ENCODE measurements around the gene CTAGE1.
"Not testable (repeated sequence)": the region's sequence is repeated elsewhere in the genome, so short reads cannot be mapped to it uniquely, and the experiment has no call there.

CTAGE1 gene, protein sequence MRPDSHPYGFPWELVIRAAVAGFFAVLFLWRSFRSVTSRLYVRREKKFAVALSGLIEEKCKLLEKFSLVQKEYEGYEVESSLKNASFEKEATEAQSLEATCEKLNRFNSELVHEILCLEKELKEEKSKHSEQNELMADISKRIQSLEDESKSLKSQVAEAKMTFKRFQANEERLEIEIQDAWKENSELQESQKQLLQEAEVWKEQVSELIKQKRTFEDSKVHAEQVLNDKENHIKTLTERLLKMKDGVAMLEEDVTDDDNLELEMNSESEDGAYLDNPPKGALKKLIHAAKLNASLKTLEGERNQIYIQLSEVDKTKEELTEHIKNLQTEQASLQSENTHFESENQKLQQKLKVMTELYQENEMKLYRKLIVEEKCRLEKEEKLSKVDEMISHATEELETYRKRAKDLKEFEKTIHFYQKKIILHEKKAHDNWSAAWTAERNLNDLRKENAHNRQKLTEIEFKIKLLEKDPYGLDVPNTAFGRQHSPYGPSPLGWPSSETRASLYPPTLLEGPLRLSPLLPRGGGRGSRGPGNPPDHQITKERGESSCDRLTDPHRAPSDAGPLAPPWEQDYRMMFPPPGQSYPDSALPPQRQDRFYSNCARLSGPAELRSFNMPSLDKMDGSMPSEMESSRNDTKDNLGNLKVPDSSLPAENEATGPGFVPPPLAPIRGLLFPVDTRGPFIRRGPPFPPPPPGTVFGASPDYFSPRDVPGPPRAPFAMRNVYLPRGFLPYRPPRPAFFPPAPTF

DNA sequence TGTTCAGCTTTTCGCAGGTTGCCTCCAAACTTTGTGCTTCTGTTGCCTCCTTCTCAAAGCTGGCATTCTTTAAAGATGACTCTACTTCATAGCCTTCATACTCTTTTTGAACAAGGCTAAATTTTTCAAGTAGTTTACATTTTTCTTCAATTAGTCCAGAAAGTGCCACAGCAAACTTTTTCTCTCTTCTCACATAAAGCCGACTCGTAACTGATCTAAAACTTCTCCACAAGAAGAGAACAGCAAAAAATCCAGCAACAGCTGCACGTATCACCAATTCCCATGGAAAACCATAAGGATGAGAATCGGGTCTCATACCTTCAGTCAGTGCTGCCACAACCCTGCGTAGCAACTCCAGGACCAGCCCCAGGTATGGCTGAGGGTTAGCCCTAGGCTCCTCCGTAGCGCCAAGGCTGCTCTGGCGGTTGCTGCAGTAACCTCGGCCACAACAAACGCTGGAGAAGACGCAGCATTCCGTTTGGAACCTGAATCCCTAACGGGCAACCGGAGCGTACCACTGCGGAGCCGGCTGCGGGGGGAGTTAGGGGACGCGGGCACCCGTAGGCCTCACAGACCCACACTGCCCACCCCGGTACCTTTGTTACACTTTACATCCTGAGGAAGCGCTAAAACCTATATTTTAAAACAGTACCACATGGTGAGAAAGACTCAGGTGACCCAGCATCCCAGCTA, at the start of gene CTAGE1:
TSS of gene CTAGE1 (minus strand) at position 420 of the 693 bp plus-strand sequence. CDS start at position 316, 104 bp downstream.
- DNase-seq = no peak

DNA sequence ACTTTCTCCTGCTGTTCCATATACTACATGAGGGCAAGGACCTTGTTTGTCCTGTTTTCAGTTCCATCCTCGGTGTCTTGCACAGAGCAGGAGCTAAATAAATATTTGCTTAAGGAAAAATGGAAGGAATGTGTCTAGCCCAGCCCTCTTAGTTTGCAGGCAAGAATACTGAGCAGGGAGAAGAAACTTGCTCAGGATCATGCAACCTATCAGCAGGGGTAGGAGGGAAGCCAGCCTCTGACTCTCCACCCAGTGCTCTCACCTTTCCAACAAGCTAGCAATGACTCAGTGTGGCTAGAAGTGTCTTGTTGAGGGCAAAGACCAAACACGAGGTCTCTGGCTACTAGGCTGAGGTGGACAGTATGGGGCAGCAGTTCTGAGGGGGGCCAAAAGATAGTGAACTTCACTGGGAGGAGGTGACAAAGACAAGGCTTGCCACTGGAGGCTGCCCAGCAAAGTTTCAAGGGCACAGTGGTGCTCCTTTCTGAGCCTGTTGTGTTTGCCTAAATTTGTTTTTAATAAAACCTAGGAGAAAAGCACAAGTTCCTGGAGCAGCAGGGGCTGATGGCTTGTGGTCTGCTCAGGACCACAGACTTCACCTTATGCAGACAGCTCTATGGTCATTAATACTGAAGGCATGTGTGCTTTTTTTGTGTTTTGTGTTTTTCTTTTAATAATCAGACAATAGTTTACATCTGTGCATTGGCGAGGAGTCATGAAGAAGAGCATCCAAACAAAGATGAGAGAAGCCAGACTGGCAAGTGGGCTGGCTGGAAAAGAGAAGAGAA, 49.1 kb upstream of the CTAGE1 start:
- DNase-seq = no peak

DNA sequence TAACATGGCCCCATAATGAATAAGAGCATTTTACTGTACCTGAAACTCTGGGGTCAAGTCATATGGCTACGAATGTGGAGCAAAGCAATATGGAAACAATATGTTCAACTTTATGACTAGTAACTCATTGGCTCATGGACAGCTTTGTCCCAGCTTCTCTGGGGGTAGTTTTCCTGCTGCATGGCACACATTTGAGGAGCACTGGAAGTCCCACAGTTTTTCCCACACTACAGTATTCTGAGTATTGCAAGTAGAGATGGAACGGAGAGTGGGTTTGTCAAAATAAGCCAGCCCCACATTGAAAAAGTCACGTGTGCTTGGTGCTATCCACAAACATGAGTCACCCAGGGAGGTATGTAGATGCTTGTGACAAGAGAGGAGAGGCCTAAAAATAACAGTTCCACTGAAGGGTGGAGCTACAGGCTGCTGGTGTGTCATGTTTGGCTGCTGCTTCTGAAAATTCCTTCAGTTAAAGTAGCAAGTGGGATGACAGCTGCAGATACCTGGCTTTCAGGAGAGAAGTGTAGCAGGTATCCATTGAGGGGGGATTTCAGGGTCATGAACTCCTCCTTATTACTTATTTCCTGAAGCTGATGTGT, 48.2 kb upstream of the CTAGE1 start:
- DNase-seq = no peak

DNA sequence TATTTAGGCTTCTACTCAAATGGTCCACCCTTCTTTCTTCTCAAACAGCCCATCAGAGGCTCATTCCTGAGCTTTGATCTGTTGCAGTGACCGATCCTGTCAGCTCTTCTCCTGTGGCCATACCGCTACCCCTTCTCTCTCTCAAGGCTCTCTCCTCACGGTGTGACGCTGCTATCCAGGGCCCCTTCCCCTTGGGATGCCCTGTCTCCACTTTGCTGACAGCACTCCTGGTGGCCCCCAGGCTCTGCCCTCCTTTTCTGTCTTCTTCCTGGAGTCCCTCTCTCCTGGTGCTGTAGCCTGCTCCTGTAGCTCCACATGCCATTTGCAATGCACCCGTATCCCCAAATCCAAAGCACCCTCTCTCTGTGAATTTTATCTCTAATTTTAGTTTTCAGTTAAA, 45.4 kb upstream of the CTAGE1 start:
- no peak for DNase-seq

DNA sequence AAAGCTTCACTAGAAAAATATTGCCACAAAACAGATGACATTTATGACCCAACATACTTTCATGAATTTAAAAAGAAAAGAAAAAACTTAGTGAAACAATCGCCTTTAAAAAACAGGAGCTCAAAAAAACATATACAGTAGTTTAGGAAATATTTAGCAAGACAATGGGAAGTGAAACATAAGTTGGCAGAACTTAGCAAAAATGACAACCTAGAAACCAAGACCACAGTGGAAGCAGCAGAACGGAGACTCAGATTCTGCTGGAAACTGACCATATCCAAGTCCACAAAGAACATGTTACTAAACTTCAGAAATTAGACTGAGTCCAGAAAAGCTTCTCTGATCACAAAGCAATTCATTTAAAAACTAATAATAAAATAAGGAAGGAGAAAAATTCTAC, 41.8 kb upstream of the CTAGE1 start:
- no peak for DNase-seq

DNA sequence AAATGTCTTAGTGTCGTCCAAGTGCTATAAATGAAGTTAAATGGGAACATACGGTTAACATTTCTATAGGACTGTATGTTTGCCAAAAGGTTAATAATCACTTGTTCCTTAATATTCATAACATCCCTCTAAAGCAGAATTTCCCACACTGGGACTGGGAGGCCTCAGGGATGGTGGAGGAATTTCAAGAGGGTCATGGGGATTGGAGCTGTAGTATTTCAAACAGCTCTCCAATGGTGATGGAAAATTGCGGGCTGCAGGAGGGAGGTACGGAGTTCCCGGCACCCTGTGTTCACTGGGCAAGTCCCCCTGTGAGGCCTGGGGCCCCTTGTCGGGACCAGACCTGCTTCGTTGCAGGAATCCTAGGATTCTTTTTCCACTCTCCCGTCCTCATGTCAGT, 39.8 kb upstream of the CTAGE1 start:
- no peak for DNase-seq

DNA sequence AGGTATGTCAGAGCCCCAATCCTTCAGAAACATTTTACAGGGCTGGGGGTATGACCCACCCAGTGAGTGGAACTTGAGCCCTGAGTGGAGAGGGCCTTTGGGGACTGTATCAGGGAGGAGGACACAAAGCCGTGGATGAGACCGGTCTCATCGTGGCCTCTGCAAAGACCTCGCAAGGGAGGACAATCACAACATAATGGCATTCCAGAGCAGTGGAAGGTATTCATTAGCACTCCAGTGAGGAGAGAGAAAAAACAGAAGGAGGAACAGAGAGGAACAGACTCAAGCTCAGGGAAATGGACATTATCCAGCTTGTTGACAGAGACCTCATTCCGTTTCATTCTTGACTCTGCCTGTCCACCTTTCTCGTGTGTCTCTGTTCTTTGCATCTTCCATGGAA, 38.8 kb upstream of the CTAGE1 start:
- DNase-seq = no peak

DNA sequence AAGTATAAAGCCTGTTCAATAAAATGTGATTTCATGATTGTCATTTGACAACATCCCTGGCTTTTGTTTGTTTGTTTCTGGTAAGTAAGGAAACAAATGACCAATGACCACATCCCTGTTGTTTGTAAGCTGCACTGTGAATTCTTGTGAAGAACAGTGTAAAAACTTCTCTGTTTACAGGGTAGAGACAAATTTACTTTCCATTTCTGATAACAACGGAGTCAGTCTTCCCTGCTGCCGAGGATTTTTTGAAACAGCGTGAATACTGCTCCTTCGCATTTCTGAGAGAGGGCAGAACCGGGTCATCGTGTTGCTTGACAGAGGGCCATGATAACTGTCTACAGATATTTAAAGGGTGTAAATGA, 38.4 kb upstream of the CTAGE1 start:
- DNase-seq = no peak

DNA sequence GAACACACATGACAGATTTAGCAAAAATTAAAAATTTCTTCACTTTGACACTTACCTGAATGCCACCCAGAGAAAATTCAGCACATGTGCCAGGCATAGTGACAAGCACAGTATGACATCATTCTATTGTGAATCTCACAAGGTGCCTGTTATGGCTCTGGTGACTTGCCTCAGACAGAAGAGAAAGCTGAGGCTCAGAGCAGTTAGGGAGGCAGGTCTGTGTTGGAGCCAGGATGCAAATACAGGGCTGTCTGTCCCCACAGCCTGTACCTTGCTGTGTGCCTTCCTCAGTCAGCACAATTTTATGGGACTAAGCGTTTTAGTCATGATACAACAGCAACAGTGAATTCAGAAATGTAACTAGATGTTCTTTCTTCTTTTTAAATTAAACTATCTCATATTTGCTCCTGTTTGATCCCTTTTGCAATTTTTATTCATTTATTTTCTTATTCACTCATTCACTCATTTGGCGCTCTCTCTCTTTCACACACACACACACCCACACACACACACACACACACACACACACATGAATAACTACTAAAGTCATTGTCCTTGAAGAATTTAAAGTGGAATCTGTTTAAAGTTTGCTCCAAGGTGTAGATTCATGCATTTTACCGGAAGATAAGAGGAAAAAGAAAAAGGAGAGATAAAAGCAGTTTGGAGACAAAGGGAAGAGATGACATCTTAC, 37.9 kb upstream of the CTAGE1 start:
- no peak for DNase-seq

DNA sequence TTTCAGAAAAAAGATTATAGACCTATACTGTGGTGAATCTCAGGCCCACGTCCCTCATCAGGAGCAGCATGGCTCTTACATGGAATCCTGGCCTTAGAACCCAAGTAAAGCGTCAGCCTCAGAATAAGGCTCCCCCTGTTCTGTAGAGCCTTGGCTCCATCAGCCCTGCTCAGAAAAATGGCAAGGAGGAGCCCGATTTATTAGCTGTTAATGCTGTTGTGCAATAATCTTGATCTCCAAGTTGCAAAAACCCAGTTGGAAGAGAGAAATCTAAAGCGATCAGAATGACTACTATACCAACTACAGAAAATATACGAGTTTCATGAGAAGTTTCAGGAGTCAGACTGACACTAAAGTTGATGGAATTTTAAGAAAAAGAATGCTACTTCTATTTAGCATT, 35.6 kb upstream of the CTAGE1 start:
- DNase-seq = no peak

DNA sequence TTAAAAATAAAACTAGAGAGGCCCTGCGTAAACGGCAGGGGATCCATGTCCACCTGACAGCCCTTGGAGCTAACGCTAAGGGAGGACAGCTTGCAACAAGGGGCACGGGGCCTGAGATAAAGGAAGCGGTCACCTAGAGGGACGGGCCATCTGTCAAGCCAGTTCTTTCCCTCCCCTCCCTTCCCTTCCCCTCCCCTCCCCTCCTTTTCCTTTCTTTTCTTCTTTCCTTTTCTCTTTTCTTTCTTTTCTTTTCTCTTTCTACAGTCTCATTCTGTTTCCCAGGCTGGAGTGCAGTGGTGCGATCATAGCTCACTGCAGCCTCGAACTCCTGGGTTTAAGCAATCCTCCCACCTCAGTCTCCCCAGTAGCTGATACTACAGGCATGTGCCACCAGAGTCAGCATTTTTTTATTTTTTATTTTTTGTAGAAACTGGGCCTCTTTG, 34.5 kb upstream of the CTAGE1 start:
- DNase-seq = no peak

DNA sequence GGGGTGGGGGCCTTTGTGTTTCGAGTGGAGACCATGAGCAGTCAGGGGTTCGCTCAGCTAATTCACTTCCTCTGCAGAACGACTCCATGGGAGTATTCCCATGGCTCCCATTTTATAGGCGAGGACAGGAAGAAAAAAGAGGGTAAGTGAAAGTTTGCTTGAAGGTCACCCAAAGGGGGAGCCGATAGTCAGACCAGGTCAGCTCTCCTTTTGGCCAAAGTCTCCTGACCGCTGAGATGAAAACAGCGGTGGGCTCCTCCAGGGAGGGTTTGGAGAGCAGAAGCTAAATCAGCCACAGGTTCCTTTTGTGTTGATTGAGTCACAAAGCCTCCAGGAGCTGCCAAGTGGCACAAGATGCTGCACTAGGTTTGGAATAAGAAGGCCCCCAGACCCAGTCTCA, 34.1 kb upstream of the CTAGE1 start:
- no peak for DNase-seq

DNA sequence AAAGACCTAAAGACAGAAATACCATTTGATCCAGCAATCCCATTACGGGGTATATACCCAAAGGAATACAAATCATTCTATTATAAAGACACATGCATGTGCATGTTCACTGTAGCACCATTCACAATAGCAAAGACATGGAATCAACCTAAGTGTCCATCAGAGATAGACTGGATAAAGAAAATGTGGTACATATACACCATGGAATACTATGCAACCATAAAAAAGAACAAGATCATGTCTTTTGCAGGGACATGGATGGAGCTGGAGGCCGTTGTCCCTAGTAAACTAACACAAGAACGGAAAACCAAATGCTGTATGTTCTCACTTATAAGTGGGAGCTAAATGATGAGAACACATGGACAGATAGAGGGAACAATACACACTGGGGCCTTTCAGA, 33.1 kb upstream of the CTAGE1 start:
- not testable (repeated sequence) for DNase-seq

DNA sequence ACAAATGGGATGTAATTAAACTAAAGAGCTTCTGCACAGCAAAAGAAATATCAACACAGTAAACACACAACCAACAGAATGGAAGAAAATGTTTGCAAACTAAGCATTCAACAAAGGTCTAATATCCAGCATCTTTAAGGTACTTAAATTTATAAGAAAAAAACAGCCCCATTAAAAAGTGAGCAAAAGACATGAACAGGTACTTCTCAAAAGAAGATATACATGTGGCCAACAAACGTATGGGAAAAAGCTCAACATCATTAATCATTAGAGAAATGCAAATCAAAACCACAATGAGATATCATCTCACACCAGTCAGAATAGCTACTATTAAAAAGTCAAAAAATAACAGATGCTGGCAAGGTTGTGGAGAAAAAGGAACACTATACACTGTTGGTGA, 32.6 kb upstream of the CTAGE1 start:
- DNase-seq = not testable (repeated sequence)

DNA sequence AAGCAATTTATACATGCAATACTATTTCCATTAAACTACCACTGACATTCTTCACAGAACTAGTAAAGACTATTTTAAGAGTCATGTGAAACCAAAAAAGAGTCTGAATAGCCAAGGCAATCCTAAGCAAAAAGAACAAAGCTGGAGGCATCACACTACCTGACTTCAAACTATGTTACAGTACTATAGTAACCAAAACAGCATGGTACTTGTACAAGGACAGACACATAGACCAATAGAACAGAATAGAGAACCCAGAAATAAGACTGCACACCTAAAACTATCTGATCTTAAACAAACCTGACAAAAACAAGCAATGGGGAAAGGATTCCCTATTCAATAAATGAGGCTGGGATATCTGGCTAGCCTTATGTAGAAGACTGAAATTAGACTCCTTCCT, 32.0 kb upstream of the CTAGE1 start:
- DNase-seq = not testable (repeated sequence)

DNA sequence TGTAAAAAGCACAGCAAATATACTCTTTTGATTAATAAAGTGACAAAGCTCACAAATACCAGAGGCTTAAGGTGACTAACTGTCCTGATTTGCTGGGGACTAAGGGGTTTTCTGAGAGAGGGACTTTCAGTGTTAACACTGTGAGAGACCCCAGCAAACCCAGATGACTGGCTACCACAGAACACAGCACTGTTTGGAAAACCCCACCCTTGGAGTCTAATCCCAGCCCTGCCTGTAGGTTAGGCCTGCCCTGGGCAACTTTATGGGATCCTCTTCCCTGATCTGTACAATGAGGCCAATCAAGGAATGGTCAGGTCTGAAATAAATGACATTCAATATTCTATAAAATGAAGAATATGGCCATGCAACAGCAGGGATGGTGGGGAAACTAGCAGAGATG, 30.5 kb upstream of the CTAGE1 start:
- DNase-seq = no peak

DNA sequence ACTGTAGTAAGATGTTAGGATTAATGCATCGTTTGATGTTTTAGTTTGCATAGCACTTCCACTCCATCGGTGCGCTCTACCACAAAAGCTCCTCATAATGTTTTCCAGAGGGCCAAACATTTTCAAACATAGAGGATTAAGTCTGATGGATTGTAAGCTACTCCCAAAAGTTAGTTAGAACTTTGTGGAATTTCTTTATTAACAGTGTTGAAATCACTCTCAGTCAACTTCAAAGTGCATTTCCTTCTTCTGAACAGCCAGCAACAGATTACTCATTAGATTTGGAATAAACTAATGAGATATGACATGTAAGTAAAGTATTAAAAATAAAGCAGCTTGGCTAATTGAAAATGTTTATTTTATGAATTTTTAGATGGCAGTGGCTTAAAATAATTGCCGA, 30.1 kb upstream of the CTAGE1 start:
- DNase-seq = no peak

DNA sequence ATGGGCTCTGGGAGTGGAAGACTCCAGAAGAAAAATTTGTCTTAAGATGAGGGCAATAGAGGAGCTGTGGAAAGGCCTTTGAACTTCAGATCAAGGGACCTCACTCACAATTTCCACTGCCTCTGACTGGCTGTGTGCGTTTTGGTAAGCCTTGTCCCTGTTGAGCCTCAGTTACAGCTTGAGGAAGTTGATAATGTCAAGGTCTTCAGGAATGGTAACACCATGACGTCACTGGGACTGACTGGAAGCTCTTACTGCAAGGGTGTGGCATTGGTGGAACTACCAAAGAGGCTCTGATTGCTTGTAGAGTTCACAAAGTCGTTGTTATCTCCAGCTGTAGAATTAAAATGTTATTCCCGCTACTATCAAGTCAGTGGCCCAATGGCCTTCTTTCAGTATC, 29.2 kb upstream of the CTAGE1 start:
- DNase-seq = no peak

DNA sequence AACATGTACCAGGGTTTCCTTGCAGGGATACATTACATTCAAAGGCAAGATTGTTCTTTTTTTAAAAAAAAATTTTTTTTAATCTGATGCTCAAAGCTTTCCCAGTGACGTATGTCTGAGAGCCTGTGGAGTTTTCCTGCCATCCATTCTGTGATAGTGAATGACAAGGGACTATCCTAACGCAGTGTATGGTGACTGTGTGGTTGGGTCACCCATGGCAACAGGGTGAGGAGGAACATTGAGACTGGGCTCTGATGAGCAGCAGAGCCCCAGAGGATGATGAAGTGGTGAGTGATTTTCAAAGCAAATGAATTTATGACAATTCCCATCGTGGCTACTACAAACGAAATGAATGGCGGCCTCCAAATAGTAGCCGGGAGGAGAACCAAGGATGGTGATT, 28.6 kb upstream of the CTAGE1 start:
- DNase-seq = no peak

DNA sequence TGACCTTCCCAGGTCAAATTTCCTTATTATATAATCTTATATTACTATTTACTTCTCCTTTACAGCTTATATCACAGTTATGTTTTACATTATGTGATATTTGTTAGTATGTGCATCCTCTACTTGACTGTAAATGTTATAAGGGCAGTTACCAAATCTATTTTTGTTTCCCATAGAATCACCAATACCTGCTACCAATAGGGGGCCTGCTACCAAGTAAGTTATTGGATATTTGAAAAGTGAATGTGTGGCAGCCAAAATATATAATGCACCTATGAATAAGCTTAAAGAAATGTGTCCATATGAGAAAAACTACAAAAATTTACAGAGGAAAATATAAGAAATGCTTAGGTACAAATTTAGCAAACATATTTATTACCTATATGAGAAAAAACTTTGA, 23.9 kb upstream of the CTAGE1 start:
- DNase-seq = no peak

DNA sequence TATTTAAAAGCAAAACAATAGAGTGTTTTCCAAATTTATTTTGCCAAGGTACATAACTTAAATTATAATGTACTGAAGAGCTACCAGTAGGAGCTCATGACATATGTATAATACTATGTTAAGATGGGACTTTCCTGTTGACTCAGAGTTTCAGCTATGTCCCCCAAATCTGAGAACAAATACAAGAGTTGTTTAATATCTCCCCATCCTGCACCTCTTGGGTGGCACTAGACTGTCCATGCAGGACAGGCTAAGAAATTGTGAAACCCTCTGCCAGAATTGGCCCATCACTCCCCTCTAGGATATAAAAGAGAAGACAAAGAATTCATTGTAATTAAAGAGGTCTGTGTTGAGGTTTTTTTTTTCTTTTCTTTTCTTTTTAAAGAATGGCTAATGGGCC, 21.7 kb upstream of the CTAGE1 start:
- DNase-seq = no peak

DNA sequence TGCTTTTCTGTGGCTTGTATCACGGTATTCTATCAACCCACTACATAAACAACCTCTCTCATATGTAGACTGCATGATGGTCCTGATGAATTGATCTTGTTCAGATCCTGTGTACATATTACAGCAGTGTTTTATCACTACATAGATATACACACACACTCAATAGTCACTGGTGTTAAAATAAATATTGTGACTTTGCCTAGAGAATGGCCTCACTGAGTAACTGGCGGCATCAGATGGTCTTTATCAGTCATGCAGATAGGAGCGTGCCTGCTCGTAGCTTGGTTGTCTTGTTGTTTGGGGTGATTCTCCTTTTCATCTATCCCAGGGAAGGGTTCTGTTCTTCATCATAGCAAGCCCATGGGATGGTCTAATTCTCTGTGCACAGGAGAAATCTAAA, 18.4 kb upstream of the CTAGE1 start:
- no peak for DNase-seq

Data from activated CD4-positive, CD25-positive, alpha-beta regulatory T cell treated with anti-CD3 and anti-CD28 coated beads, Interleukin-2, amount 50 U/mL, for 72 hours (primary cell).